Hepatocyte (in vitro differentiated cells): Measurements from ENCODE around the gene SLC23A2. TPM values are rescaled to one million over a fixed set of nuclear protein-coding genes. Genes with fewer than 3 reads are reported as not detected.

ENCODE experiments used
- DNase-seq: peaks from one replicate; pipeline ENCODE4 v3.0.0-alpha.2; 2016; ENCODE audit warnings: low spot score
- H2AFZ ChIP-seq: fragments of 200-600 bp; sonication (generic); 2 replicates; pipeline ENCODE4 v1.6.0; 2016; ENCODE audit warnings: antibody characterized with exemption, mild to moderate bottlenecking
- H3K27ac ChIP-seq: fragments of 200-600 bp; sonication (generic); 2 replicates; pipeline ENCODE4 v1.5.1; 2016; ENCODE audit warnings: mild to moderate bottlenecking
- H3K27me3 ChIP-seq: fragments of 200-600 bp; sonication (generic); 2 replicates; pipeline ENCODE4 v1.6.1; 2016
- H3K36me3 ChIP-seq: fragments of 200-600 bp; sonication (generic); replicated peaks from 2 replicates; pipeline ENCODE4 v1.5.1; 2016; ENCODE audit warnings: low read depth; ENCODE audit not compliant: insufficient read depth
- H3K4me1 ChIP-seq: fragments of 200-600 bp; sonication (generic); 2 replicates; pipeline ENCODE4 v1.5.1; 2016; ENCODE audit warnings: mild to moderate bottlenecking, moderate library complexity; ENCODE audit not compliant: insufficient read depth
- H3K4me2 ChIP-seq: fragments of 200-600 bp; sonication (generic); 2 replicates; pipeline ENCODE4 v1.6.0; 2016
- H3K4me3 ChIP-seq: fragments of 200-600 bp; sonication (generic); 2 replicates; pipeline ENCODE4 v1.5.1; 2016; ENCODE audit warnings: mild to moderate bottlenecking
- H3K79me2 ChIP-seq: fragments of 200-600 bp; sonication (generic); 2 replicates; pipeline ENCODE4 v1.6.0; 2017; ENCODE audit warnings: mild to moderate bottlenecking
- H3K9me2 ChIP-seq: fragments of 200-600 bp; sonication (generic); replicated peaks from 2 replicates; pipeline ENCODE4 v1.6.0; 2017; ENCODE audit warnings: mild to moderate bottlenecking; ENCODE audit not compliant: insufficient read depth
- H3K9me3 ChIP-seq: fragments of 200-600 bp; sonication (generic); 2 replicates; pipeline ENCODE4 v1.5.1; 2016; ENCODE audit warnings: low read depth, mild to moderate bottlenecking
- H4K20me1 ChIP-seq: fragments of 200-600 bp; sonication (generic); 2 replicates; pipeline ENCODE4 v1.6.0; 2016; ENCODE audit warnings: mild to moderate bottlenecking; ENCODE audit not compliant: insufficient read depth, poor library complexity, severe bottlenecking
- EZH2 ChIP-seq: fragments of 200-600 bp; sonication (generic); IDR thresholded peaks from 2 replicates; pipeline ENCODE4 v1.6.1; 2016; ENCODE audit warnings: antibody characterized with exemption, mild to moderate bottlenecking, borderline replicate concordance
- EZH2phosphoT487 ChIP-seq: fragments of 200-600 bp; sonication (generic); IDR thresholded peaks from one replicate; pipeline ENCODE4 v1.6.1; 2018; ENCODE audit warnings: antibody characterized with exemption, mild to moderate bottlenecking, low read depth, moderate library complexity; ENCODE audit not compliant: unreplicated experiment, severe bottlenecking
- WGBS: methylation state at CpG from one replicate; pipeline ENCODE4 v1.1.6; 2016; ENCODE audit warnings: low lambda C conversion rate; ENCODE audit errors: missing lambda C conversion rate; 5-methylcytosine and 5-hydroxymethylcytosine counted together
- polyA plus RNA-seq: library from polyadenylated mRNA; unstranded; fragments of >200 nt; fragmentation: Nextera tagmentation; extraction: Ambion mirVana; gene quantifications from 2 replicates; pipeline ENCODE4 v1.2.1, GENCODE V29; 2016
- total RNA-seq: library from RNA; depleted of rRNA; stranded (reverse); fragments of >200 nt; gene quantifications from 2 replicates; pipeline ENCODE4 v1.2.3, GENCODE V29; 2014
- TF ChIP-seq, protein P1 (sequence below): fragments of 200-600 bp; sonication (generic); IDR thresholded peaks from 2 replicates; pipeline ENCODE4 v1.5.1; 2016; ENCODE audit warnings: antibody characterized with exemption, mild to moderate bottlenecking; ENCODE audit not compliant: poor library complexity

SLC23A2 gene
- total and polyA plus RNA-seq, 2 experiments from 2014 or later = 8.2 to 13.3 TPM

DNA sequence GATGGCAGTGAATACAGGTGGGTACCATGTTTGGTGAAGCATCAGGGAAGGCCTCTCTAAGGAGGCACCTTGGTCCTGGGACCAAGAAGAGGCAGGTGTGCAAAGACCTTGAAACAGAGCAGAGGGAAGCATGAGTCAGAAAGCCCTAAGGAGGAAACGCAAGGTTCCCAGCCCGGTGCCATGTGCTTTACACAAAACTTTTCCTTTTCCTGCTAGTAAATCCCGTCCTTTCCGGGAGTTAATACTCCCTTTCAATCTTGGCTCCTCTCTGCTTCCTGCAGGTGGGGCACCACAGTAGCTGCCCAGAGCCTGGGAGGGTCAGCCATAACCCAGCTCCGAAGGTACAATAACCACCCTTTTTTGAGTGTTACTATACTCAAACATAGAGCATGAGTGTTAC lies 19.4 kb upstream of the SLC23A2 start:
- WGBS = 83% methylated on average over 5 of the region's 5 CpGs

DNA sequence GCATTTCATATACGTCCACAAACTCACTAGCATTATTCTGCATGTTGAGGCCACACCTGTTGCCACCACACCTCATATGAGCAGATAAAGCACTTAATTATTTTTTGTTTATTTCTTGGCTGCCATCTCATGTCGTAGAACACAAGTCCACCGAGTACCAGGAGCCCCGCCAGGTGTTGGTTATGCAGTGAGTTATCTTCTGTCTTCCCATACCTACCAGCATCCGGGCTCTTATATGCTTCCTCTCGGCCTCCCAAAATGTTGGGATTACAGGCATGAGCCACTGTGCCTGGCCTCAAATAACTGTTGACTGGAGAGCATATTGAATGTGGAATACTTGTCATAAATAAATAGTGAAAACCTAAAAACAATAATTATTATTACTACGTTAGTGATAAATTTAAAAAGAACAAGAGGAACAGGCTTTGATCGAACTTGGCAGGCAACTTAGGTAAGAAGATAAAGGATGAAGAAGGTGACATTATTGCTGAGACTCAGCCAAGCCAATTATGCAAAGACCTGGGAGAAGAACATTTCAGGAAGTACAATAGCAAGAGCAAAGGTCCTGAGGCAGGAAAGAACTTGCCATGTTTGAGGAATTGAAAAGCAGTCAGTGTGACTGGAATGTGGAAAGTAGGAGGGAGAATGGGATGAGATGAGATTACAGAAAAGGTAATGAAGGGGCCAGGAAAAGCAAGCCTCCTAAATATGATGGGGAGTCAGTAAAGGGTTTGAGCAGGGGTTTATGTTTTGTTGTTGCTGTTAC lies 12.6 kb upstream of the SLC23A2 start:
- Histone ChIP-seq H4K20me1 (no peaks in the 10 kb centered on the region), H3K9me2 (no peaks in the 10 kb centered on the region), H3K4me1 (no peaks in the 10 kb centered on the region), H3K27me3 (no peaks in the 10 kb centered on the region), H3K27ac (no peak overlapping the region), H3K9me3 (no peaks in the 10 kb centered on the region), H3K4me3 (no peak overlapping the region), H3K36me3 (no peaks in the 10 kb centered on the region), H3K79me2 (no peaks in the 10 kb centered on the region), H3K4me2 (no peak overlapping the region), H2AFZ (no peak overlapping the region)
- no peak for DNase-seq
- TF ChIP-seq EZH2phosphoT487 = no peak
- no peak for TF ChIP-seq EZH2
- TF ChIP-seq, protein P1, sequence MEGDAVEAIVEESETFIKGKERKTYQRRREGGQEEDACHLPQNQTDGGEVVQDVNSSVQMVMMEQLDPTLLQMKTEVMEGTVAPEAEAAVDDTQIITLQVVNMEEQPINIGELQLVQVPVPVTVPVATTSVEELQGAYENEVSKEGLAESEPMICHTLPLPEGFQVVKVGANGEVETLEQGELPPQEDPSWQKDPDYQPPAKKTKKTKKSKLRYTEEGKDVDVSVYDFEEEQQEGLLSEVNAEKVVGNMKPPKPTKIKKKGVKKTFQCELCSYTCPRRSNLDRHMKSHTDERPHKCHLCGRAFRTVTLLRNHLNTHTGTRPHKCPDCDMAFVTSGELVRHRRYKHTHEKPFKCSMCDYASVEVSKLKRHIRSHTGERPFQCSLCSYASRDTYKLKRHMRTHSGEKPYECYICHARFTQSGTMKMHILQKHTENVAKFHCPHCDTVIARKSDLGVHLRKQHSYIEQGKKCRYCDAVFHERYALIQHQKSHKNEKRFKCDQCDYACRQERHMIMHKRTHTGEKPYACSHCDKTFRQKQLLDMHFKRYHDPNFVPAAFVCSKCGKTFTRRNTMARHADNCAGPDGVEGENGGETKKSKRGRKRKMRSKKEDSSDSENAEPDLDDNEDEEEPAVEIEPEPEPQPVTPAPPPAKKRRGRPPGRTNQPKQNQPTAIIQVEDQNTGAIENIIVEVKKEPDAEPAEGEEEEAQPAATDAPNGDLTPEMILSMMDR = no peak
- 94% methylated on average over 8 of the region's 8 CpGs for WGBS

More for the DNA sequence above, 19.4 kb upstream of the SLC23A2 start:
- Histone ChIP-seq H3K4me3 (no peak overlapping the region), H4K20me1 (no peaks in the 10 kb centered on the region), H3K9me3 (no peaks in the 10 kb centered on the region), H2AFZ (no peak overlapping the region), H3K4me1 (no peaks in the 10 kb centered on the region), H3K9me2 (no peaks in the 10 kb centered on the region), H3K4me2 (no peak overlapping the region), H3K27ac (no peak overlapping the region), H3K79me2 (no peaks in the 10 kb centered on the region), H3K36me3 (no peaks in the 10 kb centered on the region), H3K27me3 (no peaks in the 10 kb centered on the region)
- TF ChIP-seq EZH2 = no peak
- TF ChIP-seq, protein P1 = no peak
- TF ChIP-seq EZH2phosphoT487 = no peak
- no peak for DNase-seq

DNA sequence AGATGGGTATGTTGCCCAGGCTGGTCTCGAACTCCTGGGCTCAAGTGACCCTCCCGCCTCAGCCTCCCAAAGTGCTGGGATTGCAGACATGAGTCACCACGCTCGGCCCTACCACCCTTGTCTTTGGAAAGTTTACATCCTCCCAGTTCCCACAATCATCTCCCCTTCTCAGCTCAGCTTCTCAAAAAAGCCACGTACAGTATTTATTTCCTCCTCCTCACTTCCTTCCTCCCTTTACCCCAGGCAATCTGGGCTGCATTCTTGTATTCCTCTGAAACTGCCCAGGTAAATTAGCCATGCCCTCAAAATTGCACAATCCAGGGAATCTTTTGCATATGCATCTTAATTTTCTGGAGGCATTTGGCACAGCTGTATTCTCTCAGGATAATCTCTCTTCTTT lies 7.4 kb upstream of the SLC23A2 start:
- TF ChIP-seq, protein P1 = no peak
- no peak for TF ChIP-seq EZH2phosphoT487
- TF ChIP-seq EZH2 = no peak
- Histone ChIP-seq H3K4me2 (no peak overlapping the region), H3K9me3 (no peaks in the 10 kb centered on the region), H4K20me1 (no peaks in the 10 kb centered on the region), H3K36me3 (no peaks in the 10 kb centered on the region), H3K79me2 (no peaks in the 10 kb centered on the region), H3K4me1 (no peaks in the 10 kb centered on the region), H3K9me2 (no peaks in the 10 kb centered on the region), H3K27me3 (no peaks in the 10 kb centered on the region), H3K4me3 (no peak overlapping the region), H3K27ac (no peak overlapping the region), H2AFZ (no peak overlapping the region)
- 74% methylated on average over 5 of the region's 5 CpGs for WGBS
- no peak for DNase-seq
